BLaER1 (cell line): ENCODE measurements around the gene VIPR2.
A peak's percentile ranks its signal among the peaks of the same experiment; 100 is the strongest.
"Not testable (repeated sequence)": the region's sequence is repeated elsewhere in the genome, so short reads cannot be mapped to it uniquely, and the experiment has no call there.

Source experiments
- H3K27ac ChIP-seq: shearing (Covaris generic); formaldehyde crosslinking; 2 replicates; pipeline ENCODE4 v1.8.1; 2022
- H3K27me3 ChIP-seq: shearing (Covaris generic); formaldehyde crosslinking; 2 replicates; pipeline ENCODE4 v1.8.1; 2022
- H3K36me3 ChIP-seq: shearing (Covaris generic); formaldehyde crosslinking; 2 replicates; pipeline ENCODE4 v1.8.1; 2022
- H3K4me1 ChIP-seq: shearing (Covaris generic); formaldehyde crosslinking; 2 replicates; pipeline ENCODE4 v1.8.1; 2022
- H3K4me2 ChIP-seq: shearing (Covaris generic); formaldehyde crosslinking; 2 replicates; pipeline ENCODE4 v1.8.1; 2022
- H3K4me3 ChIP-seq: shearing (Covaris generic); formaldehyde crosslinking; 2 replicates; pipeline ENCODE4 v1.8.1; 2022
- H3K9ac ChIP-seq: shearing (Covaris generic); formaldehyde crosslinking; 2 replicates; pipeline ENCODE4 v1.8.1; 2022
- H3K9me3 ChIP-seq: shearing (Covaris generic); formaldehyde crosslinking; 2 replicates; pipeline ENCODE4 v1.8.1; 2022
- H4K20me1 ChIP-seq: shearing (Covaris generic); formaldehyde crosslinking; 2 replicates; pipeline ENCODE4 v1.8.1; 2022
- Cebpa-rat ChIP-seq: shearing (Covaris generic); IDR thresholded peaks from 2 replicates; pipeline ENCODE4 v1.8.1; 2022

VIPR2 gene

GRCh38 chr7:159107161-159107892 is 37.3 kb downstream of the VIPR2 start:
- no peak overlapping the region for H3K9ac ChIP-seq
- H3K27me3 ChIP-seq, result no peaks in the 10 kb centered on the region

GRCh38 chr7:159105832-159106811 is 38.5 kb downstream of the VIPR2 start:
- no peak for TF ChIP-seq Cebpa-rat
- 0 out of 2 replicates have a peak overlapping the region, but pooled peaks have one; percentile 30 for H3K27ac ChIP-seq
- H3K27me3 ChIP-seq, result no peaks in the 10 kb centered on the region
- H3K4me1 ChIP-seq, result peaks cover 43% of the 10 kb centered on the region
- H3K9ac ChIP-seq, result no peak overlapping the region
- no peaks in the 10 kb centered on the region for H3K36me3 ChIP-seq
- no peaks in the 10 kb centered on the region for H3K9me3 ChIP-seq
- H3K4me3 ChIP-seq, result no peak overlapping the region
- peak overlapping the region; percentile 44; the same call in 1 of the 2 replicates for H3K4me2 ChIP-seq
- no peaks in the 10 kb centered on the region for H4K20me1 ChIP-seq

More at GRCh38 chr7:159107161-159107892, 37.3 kb downstream of the VIPR2 start:
- Histone ChIP-seq H4K20me1 (no peaks in the 10 kb centered on the region), H3K36me3 (no peaks in the 10 kb centered on the region), H3K4me3 (no peak overlapping the region), H3K9me3 (no peaks in the 10 kb centered on the region), H3K4me2 (peak overlapping the region; percentile 44), H3K27ac (no peak overlapping the region), H3K4me1 (peaks cover 35% of the 10 kb centered on the region)
- TF ChIP-seq Cebpa-rat, result no peak

GRCh38 chr7:159105066-159105780 is 39.4 kb downstream of the VIPR2 start:
- Histone ChIP-seq H3K36me3 (no peaks in the 10 kb centered on the region), H3K4me3 (no peak overlapping the region), H3K4me1 (peaks cover 46% of the 10 kb centered on the region), H4K20me1 (no peaks in the 10 kb centered on the region), H3K27me3 (peaks cover 1% of the 10 kb centered on the region; the same call in 1 of the 2 replicates), H3K9ac (no peak overlapping the region), H3K27ac (no peak overlapping the region), H3K4me2 (no peak overlapping the region), H3K9me3 (no peaks in the 10 kb centered on the region)
- TF ChIP-seq Cebpa-rat, result no peak

GRCh38 chr7:159104188-159104920 is 40.3 kb downstream of the VIPR2 start:
- Histone ChIP-seq H3K36me3 (no peaks in the 10 kb centered on the region), H3K27me3 (peaks cover 8% of the 10 kb centered on the region; the same call in 1 of the 2 replicates), H3K4me2 (no peak overlapping the region), H3K4me3 (no peak overlapping the region), H3K9ac (no peak overlapping the region), H3K4me1 (peaks cover 55% of the 10 kb centered on the region), H4K20me1 (no peaks in the 10 kb centered on the region), H3K9me3 (no peaks in the 10 kb centered on the region), H3K27ac (no peak overlapping the region)
- TF ChIP-seq Cebpa-rat, result no peak

GRCh38 chr7:159103382-159104187 is 41.1 kb downstream of the VIPR2 start:
- H3K9me3 ChIP-seq, result no peaks in the 10 kb centered on the region
- H3K27me3 ChIP-seq, result peaks cover 9% of the 10 kb centered on the region; the same call in 1 of the 2 replicates
- 0 out of 2 replicates have a peak overlapping the region, but pooled peaks have one; percentile 15 for H3K9ac ChIP-seq
- no peak for TF ChIP-seq Cebpa-rat
- no peaks in the 10 kb centered on the region for H3K36me3 ChIP-seq
- H3K27ac ChIP-seq, result no peak overlapping the region
- peaks cover 62% of the 10 kb centered on the region for H3K4me1 ChIP-seq
- no peak overlapping the region for H3K4me3 ChIP-seq
- H4K20me1 ChIP-seq, result no peaks in the 10 kb centered on the region
- peak overlapping the region; percentile 84 for H3K4me2 ChIP-seq

- Histone ChIP-seq H3K9ac (0 out of 2 replicates have a peak overlapping the region, but pooled peaks have one; percentile 15), H3K4me3 (no peak overlapping the region), H3K36me3 (no peaks in the 10 kb centered on the region), H4K20me1 (no peaks in the 10 kb centered on the region), H3K4me1 (peaks cover 62% of the 10 kb centered on the region), H3K27ac (no peak overlapping the region), H3K9me3 (no peaks in the 10 kb centered on the region), H3K27me3 (peaks cover 9% of the 10 kb centered on the region; the same call in 1 of the 2 replicates), H3K4me2 (peak overlapping the region; percentile 84)
- TF ChIP-seq Cebpa-rat, result no peak
Observed at GRCh38 chr7:159102681-159103381, 41.8 kb downstream of the VIPR2 start.

GRCh38 chr7:159101661-159102091 is 43.0 kb downstream of the VIPR2 start:
- not testable (repeated sequence) for H3K4me3 ChIP-seq, H4K20me1 ChIP-seq, H3K9me3 ChIP-seq, H3K36me3 ChIP-seq, H3K27me3 ChIP-seq, H3K27ac ChIP-seq, H3K9ac ChIP-seq
- H3K4me2 ChIP-seq, result peak overlapping the region; percentile 84
- H3K4me1 ChIP-seq, result peaks cover 62% of the 10 kb centered on the region

- H3K36me3 ChIP-seq, H3K9ac ChIP-seq: not testable (repeated sequence)
Observed at GRCh38 chr7:159101083-159101395, 43.6 kb downstream of the VIPR2 start.

GRCh38 chr7:159100281-159101082 is 44.2 kb downstream of the VIPR2 start:
- H3K4me3 ChIP-seq, H4K20me1 ChIP-seq, H3K9ac ChIP-seq, H3K27me3 ChIP-seq, H3K9me3 ChIP-seq, H3K36me3 ChIP-seq, H3K27ac ChIP-seq: not testable (repeated sequence)
- Histone ChIP-seq H3K4me1 (peaks cover 73% of the 10 kb centered on the region), H3K4me2 (peak overlapping the region; percentile 90)

More at GRCh38 chr7:159101083-159101395, 43.6 kb downstream of the VIPR2 start:
- peaks cover 68% of the 10 kb centered on the region for H3K4me1 ChIP-seq
- H4K20me1 ChIP-seq, H3K27ac ChIP-seq, H3K4me2 ChIP-seq, H3K9me3 ChIP-seq, H3K4me3 ChIP-seq, H3K27me3 ChIP-seq: not testable (repeated sequence)
